Central memory CD4-positive, alpha-beta T cell (primary cell): ENCODE measurements around the gene MRPS18B.

Source experiments
- DNase-seq: peaks from one replicate; pipeline ENCODE4 v3.0.0; 2022

Gene MRPS18B

GRCh38 chr6:30610065-30610464, 7.6 kb upstream of the MRPS18B start:
- DNase-seq = no peak

- DNase-seq = no peak
These were observed 6.3 kb upstream of the MRPS18B start for GRCh38 chr6:30611150-30611855.

- no peak for DNase-seq
These were observed 5.8 kb upstream of the MRPS18B start for GRCh38 chr6:30611856-30612194.

GRCh38 chr6:30612213-30612612, 5.4 kb upstream of the MRPS18B start:
- no peak for DNase-seq

- no peak for DNase-seq
These were observed 4.9 kb upstream of the MRPS18B start for GRCh38 chr6:30612687-30613248.

GRCh38 chr6:30613251-30614043, 4.2 kb upstream of the MRPS18B start:
- DNase-seq = no peak

GRCh38 chr6:30614044-30614842, 3.4 kb upstream of the MRPS18B start:
- DNase-seq = no peak

GRCh38 chr6:30614843-30615218, 2.8 kb upstream of the MRPS18B start:
- peak; percentile 93 for DNase-seq

- peak; percentile 52 for DNase-seq
These were observed 2.3 kb upstream of the MRPS18B start for GRCh38 chr6:30615219-30615957.

- DNase-seq = peak; percentile 67
These were observed 1.5 kb upstream of the MRPS18B start for GRCh38 chr6:30615958-30616810.

GRCh38 chr6:30616811-30617564, 652 bp upstream of the MRPS18B start, which contains the start of gene PPP1R10:
Gene PPP1R10 (minus strand): TSS chr6:30617243. CDS start chr6:30609944, 7,299 bp downstream.
- peak; percentile 100 for DNase-seq

- no peak for DNase-seq
These were observed 694 bp downstream of the MRPS18B start for GRCh38 chr6:30618270-30618797.

GRCh38 chr6:30619561-30619960, 1.9 kb downstream of the MRPS18B start:
- DNase-seq = no peak

- no peak for DNase-seq
These were observed 7.9 kb downstream of the MRPS18B start for GRCh38 chr6:30625511-30625910.

GRCh38 chr6:30626484-30627366, 9.1 kb downstream of the MRPS18B start, which contains the start of gene ATAT1:
Gene ATAT1 (plus strand): TSS chr6:30626874.
- DNase-seq = peak; percentile 84

- DNase-seq = no peak
These were observed 18.2 kb downstream of the MRPS18B start for GRCh38 chr6:30635834-30636233.

- DNase-seq = no peak
These were observed 22.8 kb downstream of the MRPS18B start for GRCh38 chr6:30640481-30640880.

- DNase-seq = no peak
These were observed 23.4 kb downstream of the MRPS18B start for GRCh38 chr6:30641048-30641447.

GRCh38 chr6:30643656-30644055, 26.0 kb downstream of the MRPS18B start:
- no peak for DNase-seq
